ENCODE results near the gene POGLUT2. TPM values are rescaled to one million over a fixed set of nuclear protein-coding genes. Genes with fewer than 3 reads are reported as not detected.

POGLUT2 gene
- total RNA-seq, 1 experiment from 2014 or later = 5.8 TPM

GRCh38 chr13:102776271-102776670 lies 22.5 kb downstream of the POGLUT2 start:
- POLR2A ChIA-PET = interaction anchor here (0.7 kb wide), 1 partner anchor 306 kb away, joined by 3 read pairs; no protein-coding TSS in a partner anchor
- in situ Hi-C loops (cut with HindIII; ENCODE audit: low pct_unique_long_range_greater_than_20kb, low sequenced_read_pairs) = no loop called here
- DNase-seq (ENCODE audit: low read depth, low spot score) (no peak), ATAC-seq (no peak)
- no peaks in the 10 kb centered on the region; the same call in 1 of the 2 replicates for H3K4me1 ChIP-seq (ENCODE audit: control insufficient read depth, insufficient read depth, low read length)
- no peaks in the 10 kb centered on the region for H3K27me3 ChIP-seq (ENCODE audit: control insufficient read depth, insufficient read depth, low read length)
- no TSS peak for BruUV-seq (replicated peaks)
- H3K36me3 ChIP-seq (ENCODE audit: control insufficient read depth, insufficient read depth, low read length) = no peaks in the 10 kb centered on the region; the same call in 1 of the 2 replicates
- no peak overlapping the region for H3K4me3 ChIP-seq (ENCODE audit: low read depth in 2 of 2, low read length in 2 of 2)
- CTCF ChIA-PET = no interaction called here
- H3K9me3 ChIP-seq (ENCODE audit: control insufficient read depth, insufficient read depth, low read depth, low read length) = no peaks in the 10 kb centered on the region
- intact Hi-C loops (cut with micrococcal nuclease; ENCODE audit: unreplicated experiment) = no loop called here
- H3K27ac ChIP-seq (ENCODE audit: low read length) = no peak overlapping the region
- TF ChIP-seq TCF7L2 (IDR thresholded peaks at IDR 0.05; ENCODE audit: low read depth, low read length) = no peak
- TF ChIP-seq POLR2AphosphoS5 (IDR thresholded peaks at IDR 0.05; ENCODE audit: low read depth, low read length) = no peak

- no peaks in the 10 kb centered on the region; the same call in 1 of the 2 replicates for H3K4me1 ChIP-seq (ENCODE audit: control insufficient read depth, insufficient read depth, low read length)
- DNase-seq (ENCODE audit: low read depth, low spot score) (no peak), ATAC-seq (no peak)
- no peak overlapping the region for H3K4me3 ChIP-seq (ENCODE audit: low read depth in 2 of 2, low read length in 2 of 2)
- intact Hi-C loops (cut with micrococcal nuclease; ENCODE audit: unreplicated experiment) (no loop called here), in situ Hi-C loops (cut with HindIII; ENCODE audit: low pct_unique_long_range_greater_than_20kb, low sequenced_read_pairs) (no loop called here)
- no TSS peak for BruUV-seq (replicated peaks)
- no peaks in the 10 kb centered on the region for H3K27me3 ChIP-seq (ENCODE audit: control insufficient read depth, insufficient read depth, low read length)
- no peak for TF ChIP-seq SIN3A (IDR thresholded peaks at IDR 0.05; ENCODE audit: borderline replicate concordance, insufficient read depth, low read depth, low read length)
- no peak for TF ChIP-seq CTCF (IDR thresholded peaks at IDR 0.05)
- TF ChIP-seq REST (IDR thresholded peaks at IDR 0.05; ENCODE audit: insufficient read depth in 1 of 2, low read depth in 2 of 2, low read length in 1 of 2) = no peak
- no peak for TF ChIP-seq TCF7L2 (IDR thresholded peaks at IDR 0.05; ENCODE audit: low read depth, low read length)
- no peak for TF ChIP-seq POLR2AphosphoS5 (IDR thresholded peaks at IDR 0.05; ENCODE audit: low read depth, low read length)
- no peaks in the 10 kb centered on the region; the same call in 1 of the 2 replicates for H3K36me3 ChIP-seq (ENCODE audit: control insufficient read depth, insufficient read depth, low read length)
- CTCF ChIA-PET = no interaction called here
- no peaks in the 10 kb centered on the region for H3K9me3 ChIP-seq (ENCODE audit: control insufficient read depth, insufficient read depth, low read depth, low read length)
- peak overlapping the region; percentile 87; the same call in 1 of the 2 replicates for H3K27ac ChIP-seq (ENCODE audit: low read length)
- POLR2A ChIA-PET = no interaction called here
Observed at GRCh38 chr13:102774591-102775520, 23.9 kb downstream of the POGLUT2 start.

- peak; percentile 31 for ATAC-seq
- no peaks in the 10 kb centered on the region; the same call in 1 of the 2 replicates for H3K36me3 ChIP-seq (ENCODE audit: control insufficient read depth, insufficient read depth, low read length)
- H3K4me3 ChIP-seq (ENCODE audit: low read depth in 2 of 2, low read length in 2 of 2) = peak overlapping the region; percentile 68 to 76
- no peaks in the 10 kb centered on the region for H3K27me3 ChIP-seq (ENCODE audit: control insufficient read depth, insufficient read depth, low read length)
- BruUV-seq (replicated peaks) = no TSS peak
- CTCF ChIA-PET = no interaction called here
- peak overlapping the region; percentile 87 for H3K27ac ChIP-seq (ENCODE audit: low read length)
- DNase-seq (ENCODE audit: low read depth, low spot score) = no peak
- in situ Hi-C loops (cut with HindIII; ENCODE audit: low pct_unique_long_range_greater_than_20kb, low sequenced_read_pairs) = no loop called here
- no peaks in the 10 kb centered on the region for H3K9me3 ChIP-seq (ENCODE audit: control insufficient read depth, insufficient read depth, low read depth, low read length)
- intact Hi-C loops (cut with micrococcal nuclease; ENCODE audit: unreplicated experiment) = no loop called here
- POLR2A ChIA-PET = no interaction called here
- TF ChIP-seq SIN3A (IDR thresholded peaks at IDR 0.05; ENCODE audit: borderline replicate concordance, insufficient read depth, low read depth, low read length) (no peak), POLR2AphosphoS5 (IDR thresholded peaks at IDR 0.05; ENCODE audit: low read depth, low read length) (no peak), CTCF (IDR thresholded peaks at IDR 0.05) (no peak), REST (IDR thresholded peaks at IDR 0.05; ENCODE audit: insufficient read depth in 1 of 2, low read depth in 2 of 2, low read length in 1 of 2) (no peak), TCF7L2 (IDR thresholded peaks at IDR 0.05; ENCODE audit: low read depth, low read length) (no peak)
- H3K4me1 ChIP-seq (ENCODE audit: control insufficient read depth, insufficient read depth, low read length) = no peaks in the 10 kb centered on the region; the same call in 1 of the 2 replicates
Observed at GRCh38 chr13:102774214-102774568, 24.6 kb downstream of the POGLUT2 start.
